Mucosa of descending colon (tissue), 3 donors: Measurements from ENCODE around the gene BORCS8. TPM values are rescaled to one million over a fixed set of nuclear protein-coding genes. Genes with fewer than 3 reads are reported as not detected.
A peak's percentile ranks its signal among the peaks of the same experiment; 100 is the strongest.

Source experiments
- ATAC-seq: fragments of 200-7000 bp; cut with Tn5 transposase; one replicate; pipeline ENCODE4 v1.9.1; 2020; ENCODE audit warnings: mild to moderate bottlenecking, moderate library complexity
- DNase-seq, 3 donors: peaks; one replicate each; pipeline ENCODE4 v3.0.0-alpha.2; 2020
- H3K36me3 ChIP-seq: fragments of 200-600 bp; one replicate; pipeline ENCODE4 v1.8.0; 2021; ENCODE audit warnings: low read depth, mild to moderate bottlenecking
- H3K4me1 ChIP-seq: fragments of 200-600 bp; one replicate; pipeline ENCODE4 v1.8.0; 2021; ENCODE audit warnings: low read depth, mild to moderate bottlenecking
- H3K4me3 ChIP-seq: fragments of 200-600 bp; one replicate; pipeline ENCODE4 v1.8.0; 2021; ENCODE audit warnings: mild to moderate bottlenecking
- H3K9me3 ChIP-seq: fragments of 200-600 bp; one replicate; pipeline ENCODE4 v1.8.0; 2021; ENCODE audit warnings: mild to moderate bottlenecking
- CTCF ChIP-seq: fragments of 200-600 bp; IDR thresholded peaks from one replicate; pipeline ENCODE4 v1.8.0; 2022; ENCODE audit warnings: antibody characterized with exemption, mild to moderate bottlenecking
- intact Hi-C, 2 donors: fragments of 100-400 bp; cut with DNase I in 1 of 2; cut with micrococcal nuclease in 1 of 2; formaldehyde crosslinking; loops; one replicate each; pipeline versions ENCODE4 v1.11.0 to v1.11.1; 2022; cut with DNase I, micrococcal nuclease
- total RNA-seq, 3 donors: library from RNA; stranded (reverse); fragmentation: NEBNext Ultra II Directional in 2 of 3; extraction: Animal tissue kit (Norgen Biotek cat#: 25700) in 2 of 3; gene quantifications; one replicate each; pipeline versions ENCODE4 v1.2.1 to v1.2.4, GENCODE V29; 2021 to 2023
- donor health status: DM: no; HTN: no; CAD: no; lungs with moderate emphysema.
- donor health status: DM: no; HTN: no; CAD: no.
- donor health status: DM: no; HTN: yes; CAD: no.

The BORCS8 gene
- total RNA-seq, 3 donors from 2014 or later, result 29.1 to 41.0 (median 31.8) TPM

DNA sequence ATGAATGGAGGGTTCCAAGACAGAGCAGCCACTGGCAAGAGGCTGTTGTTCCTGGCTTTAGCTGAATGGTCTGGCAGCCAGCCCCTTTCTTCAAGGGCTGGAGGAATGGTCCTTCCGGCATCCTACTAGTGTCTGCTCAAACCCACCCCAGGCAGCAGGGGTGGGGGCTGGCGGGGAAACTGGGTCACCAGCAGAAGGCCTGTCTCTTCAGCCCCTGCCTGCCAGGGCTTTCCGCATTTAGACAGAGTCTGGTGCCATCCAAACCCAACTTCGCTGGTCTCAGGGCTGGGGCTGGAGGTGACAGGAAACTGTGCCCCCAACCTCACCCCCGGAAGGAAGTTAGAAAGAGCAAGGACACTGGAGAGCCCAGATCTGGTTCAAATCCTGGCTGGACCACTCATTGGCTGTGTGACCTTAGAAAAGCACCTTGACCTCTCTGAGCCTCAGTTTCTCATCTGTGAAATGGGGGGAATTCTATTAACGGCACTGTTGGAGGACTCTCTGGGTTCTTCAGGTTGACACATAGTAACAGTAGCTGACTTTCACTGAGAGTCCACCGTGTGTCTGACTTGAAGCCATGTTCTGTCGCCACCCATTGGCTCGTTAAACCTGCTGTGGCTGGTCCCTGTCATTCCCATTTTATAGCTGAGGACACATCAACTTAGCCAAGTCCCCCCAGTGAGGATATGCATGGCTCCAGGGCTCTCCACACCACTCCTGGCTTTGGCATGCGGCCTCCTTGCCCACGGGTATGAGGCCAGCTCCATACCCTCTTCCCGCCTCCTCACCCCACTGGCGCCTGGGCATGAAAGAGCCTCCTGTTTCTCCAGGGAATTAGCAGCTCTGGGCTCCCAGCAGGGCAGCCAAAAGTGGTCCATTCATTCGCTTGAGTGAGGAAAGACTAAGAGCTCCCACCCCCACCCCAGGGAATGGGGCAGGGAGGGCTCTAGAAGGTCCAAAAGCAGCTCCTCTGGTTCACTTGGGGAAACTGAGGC, 13.8 kb upstream of the BORCS8 start:
- no peaks in the 10 kb centered on the region for H3K9me3 ChIP-seq
- TF ChIP-seq CTCF, result no peak
- intact Hi-C loops, result no loop called here
- ATAC-seq, result no peak
- DNase-seq, result no peak
- no peaks in the 10 kb centered on the region for H3K36me3 ChIP-seq
- peaks cover 13% of the 10 kb centered on the region for H3K4me1 ChIP-seq
- H3K4me3 ChIP-seq, result no peak overlapping the region

- TF ChIP-seq CTCF, result no peak
- no peak overlapping the region for H3K4me3 ChIP-seq
- intact Hi-C loops, result no loop called here
- no peak for ATAC-seq
- H3K4me1 ChIP-seq, result peaks cover 13% of the 10 kb centered on the region
- no peaks in the 10 kb centered on the region for H3K36me3 ChIP-seq
- DNase-seq, result no peak
- no peaks in the 10 kb centered on the region for H3K9me3 ChIP-seq
These were observed 12.2 kb upstream of the BORCS8 start for GRCh38 chr19:19204181-19204580.

- peak; percentile 94 for ATAC-seq
- intact Hi-C loops, result no loop called here
- Histone ChIP-seq H3K4me3 (peak within 1 kb of the TSS; percentile 48), H3K36me3 (no peaks in the 10 kb centered on the region), H3K9me3 (no peaks in the 10 kb centered on the region), H3K4me1 (peaks cover 13% of the 10 kb centered on the region)
- no peak for TF ChIP-seq CTCF
- DNase-seq, result peak; percentile 94 to 95 (median 95)
These were observed 11.3 kb upstream of the BORCS8 start, which contains the start of gene NR2C2AP for GRCh38 chr19:19203012-19203856. TSS of gene NR2C2AP (minus strand) at chr19:19203414. CDS start at chr19:19203060, 354 bp downstream.

GRCh38 chr19:19202707-19203011, 10.7 kb upstream of the BORCS8 start:
- Histone ChIP-seq H3K36me3 (no peaks in the 10 kb centered on the region), H3K4me1 (peaks cover 13% of the 10 kb centered on the region), H3K9me3 (no peaks in the 10 kb centered on the region), H3K4me3 (peak overlapping the region; percentile 48)
- ATAC-seq (no peak), DNase-seq (no peak)
- intact Hi-C loops, result no loop called here
- TF ChIP-seq CTCF, result no peak

- ATAC-seq (no peak), DNase-seq (peak in 1 of 3 donors; percentile 13)
- H3K4me3 ChIP-seq, result no peak overlapping the region
- H3K4me1 ChIP-seq, result peaks cover 13% of the 10 kb centered on the region
- H3K9me3 ChIP-seq, result no peaks in the 10 kb centered on the region
- intact Hi-C loops, result no loop called here
- no peak for TF ChIP-seq CTCF
- no peaks in the 10 kb centered on the region for H3K36me3 ChIP-seq
These were observed 10.0 kb upstream of the BORCS8 start for GRCh38 chr19:19201697-19202630.
